ENCODE data around the gene MAPK8.

DNA sequence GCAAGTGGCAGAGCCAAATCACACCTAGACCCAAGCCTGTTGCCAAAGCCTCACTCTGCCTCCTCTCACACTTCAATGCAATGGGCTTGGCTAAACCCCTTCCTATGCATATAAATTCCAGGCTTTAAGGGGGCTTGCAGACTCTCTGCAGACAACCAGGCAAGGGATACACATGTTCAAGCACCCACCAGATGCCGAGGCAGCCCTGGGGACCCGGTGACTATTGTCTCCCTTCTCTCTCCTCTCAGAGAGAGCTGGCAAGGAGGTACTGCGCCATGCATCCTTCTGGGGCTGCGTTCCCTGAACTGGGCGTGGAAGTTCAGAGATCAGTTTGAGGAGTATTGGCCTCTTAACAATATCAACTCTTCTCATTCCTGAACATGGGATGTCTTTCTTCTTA, 167.2 kb downstream of the MAPK8 start:
- TF ChIP-seq FOS (IDR thresholded peaks at IDR 0.05; ENCODE audit: low read depth, low read length) (no peak), SMC3 (IDR thresholded peaks at IDR 0.05; ENCODE audit: low read depth, low read length) (no peak), POLR2A (IDR thresholded peaks at IDR 0.05; ENCODE audit: low read depth, low read length) (no peak), USF2 (IDR thresholded peaks at IDR 0.05; ENCODE audit: low read depth, low read length) (no peak), CEBPB (IDR thresholded peaks at IDR 0.05; ENCODE audit: low read depth, low read length) (no peak), RFX5 (IDR thresholded peaks at IDR 0.05; ENCODE audit: low read depth, low read length) (no peak), MXI1 (IDR thresholded peaks at IDR 0.05; ENCODE audit: borderline replicate concordance, low read depth, low read length) (no peak), CTCF (conservative IDR thresholded peaks at IDR 0.05; ENCODE audit: low read depth, low read length) (no peak)

Data from IMR-90 (cell line).